NCI-H345 treated with DMSO at 0.1 percent for 48 hours (cell line): Measurements from ENCODE around the gene MEGF11.
A peak's percentile ranks its signal among the peaks of the same experiment; 100 is the strongest.

ENCODE experiments used
- DNase-seq: peaks from one replicate; lab custom pipeline; 2025; ENCODE audit not compliant: unreplicated experiment; lab: John Stamatoyannopoulos, UW

The MEGF11 gene

DNA sequence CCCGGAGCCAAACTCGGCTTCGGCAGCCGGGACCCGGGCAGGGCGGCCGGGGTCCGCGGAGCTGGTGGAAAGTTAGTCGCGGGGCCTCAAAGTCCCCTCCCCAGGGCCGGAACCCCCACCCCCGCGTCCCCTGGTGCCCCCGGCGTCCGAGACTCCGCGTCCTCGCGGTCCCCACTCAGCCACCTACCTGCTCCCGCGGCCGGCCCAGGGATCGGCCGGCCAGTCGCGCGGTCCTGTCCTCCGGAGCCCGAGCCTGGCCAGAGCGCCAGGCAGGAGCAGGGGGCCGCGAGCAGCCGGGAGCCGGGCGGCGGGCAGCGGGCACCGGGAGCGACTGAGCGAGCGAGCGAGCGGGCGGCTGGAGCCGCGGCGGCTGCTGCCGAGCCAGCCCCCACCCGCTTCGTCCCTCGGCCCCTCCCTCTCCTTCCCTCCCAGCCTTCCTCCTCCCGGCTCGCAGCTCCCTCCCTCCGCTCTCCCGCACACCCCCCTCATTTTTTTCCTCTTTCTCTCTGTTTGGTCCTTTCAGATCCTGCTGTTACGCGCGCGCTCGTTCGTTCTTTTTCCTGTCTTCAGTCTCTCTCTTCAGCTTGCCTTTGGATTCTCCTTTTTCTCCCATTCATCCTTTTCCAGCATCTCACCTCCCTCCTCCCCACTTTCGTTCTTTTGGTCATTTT is at the start of gene MEGF11:
Gene MEGF11 (minus strand): TSS at position 333 of the 671 bp plus-strand sequence. CDS start 125,347 bp downstream, outside the sequence.
- no peak for DNase-seq

DNA sequence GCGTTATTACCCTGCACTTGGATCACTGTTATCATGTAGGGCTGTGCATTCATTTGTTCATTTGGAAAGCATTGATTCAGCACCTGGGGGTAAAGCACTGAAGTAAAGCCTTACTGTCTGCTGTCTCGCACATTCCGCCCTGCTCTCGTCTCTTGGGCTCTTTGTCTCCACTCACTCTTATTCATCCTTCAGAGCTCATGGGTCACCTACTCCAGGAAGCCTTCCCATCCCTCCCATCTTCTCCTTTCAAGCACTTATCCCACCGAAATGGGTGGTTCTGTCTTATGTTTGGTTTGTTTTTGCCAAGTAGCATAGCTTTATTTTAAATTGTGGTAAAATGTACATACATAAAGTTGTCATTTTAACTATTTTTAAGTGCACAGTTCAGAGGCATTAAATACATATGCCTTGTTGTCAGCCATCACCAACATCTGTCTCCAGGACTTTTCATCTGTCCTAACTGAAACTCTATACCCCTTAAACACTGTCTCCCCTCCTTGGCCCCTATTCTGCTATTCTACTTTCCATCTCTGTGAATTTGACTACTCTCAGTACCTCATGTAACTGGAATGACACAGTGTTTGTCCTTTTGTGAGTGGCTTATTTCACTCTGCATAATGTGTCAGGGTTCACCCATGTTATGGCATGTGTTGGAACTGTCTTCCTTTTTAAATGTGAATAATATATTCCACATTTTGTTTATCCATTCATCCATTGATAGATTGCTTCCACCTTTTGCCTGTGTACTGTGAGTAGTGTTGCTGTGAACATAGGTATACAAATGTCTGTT is 49.1 kb upstream of the MEGF11 start:
- no peak for DNase-seq

DNA sequence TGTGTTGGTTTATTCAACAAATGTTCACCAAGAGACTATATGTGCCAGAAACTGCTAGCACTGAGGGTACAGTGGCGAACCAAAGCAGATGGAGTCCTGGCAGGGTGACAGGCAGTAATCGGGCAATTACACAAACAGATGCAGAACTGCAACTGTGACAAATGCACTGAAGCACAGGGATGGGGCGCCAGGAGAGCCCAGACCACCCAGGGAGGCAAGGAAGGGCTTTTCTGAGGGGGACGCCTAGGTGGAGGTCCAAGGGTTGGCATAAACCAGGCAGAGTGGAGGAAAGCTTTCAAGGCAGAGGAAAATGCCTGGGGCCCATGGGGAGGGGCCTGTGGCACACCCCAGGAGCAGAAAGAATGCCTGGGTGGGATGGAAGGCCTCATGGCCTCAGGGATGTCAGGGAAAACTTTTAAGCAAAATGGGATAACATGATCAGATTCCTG is 45.3 kb upstream of the MEGF11 start:
- DNase-seq = no peak

DNA sequence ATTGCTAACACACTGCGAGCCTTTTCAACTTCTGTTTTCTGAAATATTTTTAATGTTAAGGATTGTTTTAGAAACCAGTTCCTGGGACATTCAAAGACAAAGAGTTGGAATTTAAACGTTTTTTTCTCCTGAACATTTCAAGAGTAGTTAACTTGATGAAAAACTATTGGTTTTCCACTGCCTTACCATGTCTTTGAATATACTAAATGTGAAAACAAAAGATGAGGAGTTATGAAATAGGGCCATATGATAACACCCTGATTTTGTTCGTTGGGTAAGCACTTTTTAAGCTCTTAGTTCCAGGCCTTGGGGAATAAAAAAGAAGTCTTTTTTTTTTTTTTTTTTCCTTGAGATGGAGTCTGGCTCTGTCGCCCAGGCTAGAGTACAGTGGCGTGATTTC is 42.6 kb upstream of the MEGF11 start:
- no peak for DNase-seq

DNA sequence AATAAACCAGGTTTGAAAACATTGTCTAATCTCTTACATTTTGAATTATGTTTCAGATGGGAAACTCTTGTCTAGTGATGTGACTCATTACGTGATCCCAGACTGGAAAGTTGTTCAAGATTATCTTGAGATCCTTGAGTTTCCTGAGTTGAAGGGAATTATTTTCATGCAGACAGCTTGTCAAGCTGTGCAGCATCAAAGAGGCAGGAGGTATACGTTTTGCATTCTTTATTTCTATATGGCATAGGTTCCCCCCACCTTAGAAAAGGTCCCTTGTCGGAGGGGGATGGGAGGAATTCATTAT is 41.3 kb upstream of the MEGF11 start:
- DNase-seq = no peak

DNA sequence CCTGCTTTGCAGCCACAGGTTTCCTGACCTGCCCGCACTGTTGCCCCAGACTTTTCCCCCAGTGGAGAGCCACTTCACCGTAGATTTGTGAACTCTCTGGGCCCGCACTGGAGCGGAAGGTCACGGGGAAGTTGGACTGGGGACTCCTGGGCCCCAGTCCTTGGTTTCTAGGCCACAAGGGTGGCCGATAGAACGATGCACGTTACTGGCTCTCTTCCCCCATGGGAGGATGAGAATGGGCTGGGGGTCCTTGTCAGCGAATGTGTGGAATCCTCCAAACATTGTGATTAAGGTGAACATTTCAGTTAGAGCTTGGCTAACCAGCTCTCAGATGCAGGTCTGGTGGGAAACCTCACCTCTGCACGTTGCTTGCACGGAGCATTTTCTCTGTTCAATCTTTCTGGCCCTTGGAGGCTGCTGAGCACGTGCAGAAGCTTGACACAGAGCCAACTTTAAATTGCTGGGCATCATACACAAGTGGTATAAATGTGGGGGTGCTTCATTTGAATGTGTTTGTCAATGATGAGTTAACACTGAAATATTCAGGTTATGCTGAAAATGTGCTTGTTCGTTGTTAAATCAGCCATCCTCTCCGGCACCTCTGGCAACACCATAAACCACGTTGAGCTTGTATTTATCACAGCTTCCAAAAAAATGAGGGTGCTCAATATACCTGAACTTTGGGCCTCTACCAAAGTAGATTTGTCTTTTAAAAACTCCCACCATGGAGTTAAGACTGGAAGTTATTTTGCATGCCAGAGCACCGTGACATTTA is 40.8 kb upstream of the MEGF11 start:
- DNase-seq = no peak

DNA sequence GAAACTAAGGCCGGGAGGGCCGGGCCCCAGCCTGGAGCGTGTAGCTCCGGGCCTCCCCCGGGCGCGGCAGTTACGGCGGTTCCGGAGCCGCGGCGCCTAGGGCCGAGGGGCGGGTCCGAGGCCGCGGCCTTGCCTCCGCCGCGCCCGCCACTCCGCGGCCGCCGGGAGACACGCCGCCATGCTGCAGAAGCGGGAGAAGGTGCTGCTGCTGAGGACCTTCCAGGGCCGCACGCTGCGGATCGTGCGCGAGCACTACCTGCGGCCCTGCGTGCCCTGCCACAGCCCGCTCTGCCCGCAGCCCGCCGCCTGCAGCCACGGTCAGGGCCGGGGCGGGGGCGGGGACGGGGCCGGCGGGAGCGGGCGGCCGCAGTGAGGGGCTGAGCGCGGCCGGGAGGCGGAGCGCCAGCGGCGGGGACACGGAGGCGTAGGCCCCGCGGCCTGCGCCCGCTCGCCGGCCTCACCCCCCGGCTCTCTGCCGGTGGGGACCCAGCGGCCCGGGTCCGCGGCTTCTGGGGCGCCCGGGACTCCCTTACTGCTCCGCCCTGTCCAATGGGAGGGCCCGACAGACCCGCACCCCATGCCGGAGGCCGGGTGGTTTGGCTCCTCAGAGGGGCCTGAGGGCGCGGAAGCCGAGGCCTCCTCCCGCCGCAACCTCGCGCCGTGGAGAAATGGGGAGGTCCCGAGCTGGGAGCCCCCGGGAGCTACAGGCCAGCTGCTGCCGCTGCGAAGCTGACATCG is 40.0 kb upstream of the MEGF11 start, which contains the start of gene DIS3L:
Gene DIS3L (plus strand): TSS at position 150 of the 738 bp plus-strand sequence. CDS start 29 bp downstream, at position 179.
- peak; percentile 17 for DNase-seq

DNA sequence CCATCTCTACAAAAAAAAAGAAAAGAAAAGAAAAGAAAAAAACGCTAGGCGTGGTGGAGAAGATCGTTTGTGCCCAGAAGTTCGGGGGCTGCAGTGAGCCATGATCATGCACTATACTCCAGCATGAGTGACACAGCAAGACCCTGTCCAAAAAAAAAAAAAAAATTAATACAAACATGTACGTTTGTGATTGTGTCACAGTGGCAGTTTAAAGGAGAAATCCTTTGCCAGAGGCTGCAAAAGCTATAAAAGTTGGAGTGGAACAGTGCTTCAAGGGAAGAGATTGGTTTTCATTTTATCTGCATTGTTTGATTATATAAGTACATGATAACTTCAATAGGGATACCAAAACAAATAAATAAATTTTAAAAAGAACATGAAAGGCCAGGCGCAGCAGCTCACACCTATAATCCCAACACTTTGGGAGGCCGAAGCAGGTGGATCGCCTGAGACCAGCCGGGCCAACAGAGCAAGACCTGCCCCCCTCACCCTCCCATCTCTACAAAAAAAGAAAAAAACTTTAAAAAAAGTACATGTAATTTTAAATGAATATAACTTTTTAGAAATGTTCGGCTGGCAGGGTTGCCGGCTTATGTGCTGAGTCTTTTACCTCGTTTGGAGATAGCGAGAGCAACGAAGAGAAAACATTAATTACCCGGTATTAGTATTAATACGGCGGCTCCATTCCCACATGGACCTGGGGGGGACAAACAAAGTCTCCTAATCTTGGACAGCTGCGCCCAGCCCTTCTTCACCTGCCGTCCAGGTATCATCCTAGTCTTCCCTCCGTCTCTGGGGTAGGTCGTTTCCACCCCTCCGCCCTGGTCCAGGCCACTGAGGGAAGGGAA is 39.2 kb upstream of the MEGF11 start:
- DNase-seq = no peak

DNA sequence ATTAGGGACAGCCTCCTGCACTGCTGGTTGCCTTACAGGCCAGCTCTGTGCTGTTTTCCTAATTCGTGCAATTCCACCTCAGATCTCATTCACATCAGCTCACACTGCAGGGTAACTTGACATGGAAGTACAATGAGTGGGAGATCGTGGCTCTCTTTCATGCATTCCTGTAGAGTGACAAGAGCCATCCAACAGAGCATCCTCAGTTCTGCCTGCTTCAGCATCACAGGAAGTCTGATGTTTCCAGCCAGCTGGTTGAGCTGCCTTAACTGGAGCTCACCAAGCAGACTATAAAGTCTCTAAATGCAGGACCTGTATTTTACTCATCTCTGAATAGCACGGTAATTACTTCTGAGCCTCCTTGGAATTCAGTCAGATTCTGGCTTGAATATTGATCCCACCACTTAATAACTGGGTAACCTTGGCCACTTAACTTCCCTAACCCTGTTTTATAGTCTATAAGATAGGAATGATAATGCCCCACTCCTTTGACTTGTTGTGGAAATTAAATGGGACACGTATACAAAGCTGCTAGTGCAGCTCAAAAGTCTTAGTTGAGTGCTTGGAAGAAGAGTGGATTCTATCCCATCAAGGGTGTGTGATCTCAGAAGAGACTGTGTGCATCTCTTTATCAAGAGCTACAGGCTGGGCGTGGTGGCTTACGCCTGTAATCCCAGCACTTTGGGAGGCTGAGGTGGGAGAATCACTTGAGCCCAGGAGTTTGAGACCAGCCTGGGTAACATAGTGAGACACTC is 38.4 kb upstream of the MEGF11 start:
- DNase-seq = no peak

DNA sequence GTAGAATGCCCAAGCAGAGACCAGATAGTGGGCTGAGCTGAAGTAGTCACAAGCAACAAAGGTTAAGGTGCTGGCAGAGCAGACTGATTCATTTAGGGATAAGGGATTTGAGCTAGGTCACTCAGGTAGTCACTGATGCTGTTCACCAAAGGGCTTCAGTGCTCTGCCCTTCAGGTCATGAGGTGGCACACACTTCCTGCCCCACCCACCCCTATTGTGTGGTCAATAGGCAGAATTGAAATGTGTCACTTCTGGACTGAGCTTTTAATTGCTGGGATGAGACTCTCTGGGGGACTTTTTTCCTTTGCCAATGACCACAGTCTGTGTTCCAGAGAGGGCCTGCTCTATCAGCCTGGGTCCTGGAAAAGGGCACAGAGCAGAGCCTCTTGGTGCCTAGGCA is 37.0 kb upstream of the MEGF11 start:
- no peak for DNase-seq

DNA sequence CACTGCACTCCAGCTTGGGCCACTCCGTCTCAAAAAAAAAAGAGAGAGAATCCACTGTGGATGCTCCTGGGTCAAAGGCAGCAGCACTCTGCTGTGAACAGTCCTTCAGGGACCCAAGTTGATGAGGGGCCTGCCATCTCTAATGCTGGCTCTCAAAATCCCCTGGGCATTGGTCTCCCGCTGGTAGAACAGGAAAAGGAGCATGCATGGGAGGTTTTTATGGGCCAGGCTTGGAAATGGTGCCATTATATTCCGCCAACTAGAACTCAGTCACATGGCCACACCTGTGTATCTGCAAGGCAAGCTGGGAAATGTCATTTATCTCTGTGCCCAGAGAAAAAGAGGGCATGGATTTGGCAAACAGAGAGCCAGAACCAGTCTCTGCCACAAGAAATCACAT is 36.5 kb upstream of the MEGF11 start:
- no peak for DNase-seq

DNA sequence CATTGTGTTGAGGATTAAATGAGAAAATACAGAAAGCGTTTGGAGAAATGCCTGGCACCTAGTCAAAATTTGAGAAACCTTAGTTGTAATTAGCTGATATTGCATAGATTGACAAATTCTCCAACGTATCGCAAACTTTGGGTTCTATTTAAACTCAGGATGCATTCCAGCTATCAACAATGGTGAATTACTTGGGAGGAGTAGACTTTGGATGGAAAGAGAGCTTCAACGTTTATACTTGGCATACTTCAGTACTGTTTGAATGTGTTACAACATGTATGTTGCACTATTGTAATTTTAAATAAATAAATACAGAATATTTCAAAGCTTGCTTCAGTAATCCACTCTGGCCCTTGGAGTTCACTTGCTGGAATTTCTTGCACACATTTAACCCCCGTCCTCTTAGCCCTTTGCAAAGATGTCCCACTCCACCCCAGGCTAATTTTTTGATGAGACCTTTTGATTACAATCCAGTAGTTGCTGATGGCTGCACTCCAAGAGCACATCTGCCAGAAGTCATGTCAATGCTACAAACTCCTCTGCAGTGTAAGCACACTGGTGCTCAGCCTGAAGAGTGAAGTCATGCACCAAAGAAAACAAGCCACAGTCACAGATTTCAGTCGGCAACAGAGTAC is 35.1 kb upstream of the MEGF11 start:
- DNase-seq = no peak

DNA sequence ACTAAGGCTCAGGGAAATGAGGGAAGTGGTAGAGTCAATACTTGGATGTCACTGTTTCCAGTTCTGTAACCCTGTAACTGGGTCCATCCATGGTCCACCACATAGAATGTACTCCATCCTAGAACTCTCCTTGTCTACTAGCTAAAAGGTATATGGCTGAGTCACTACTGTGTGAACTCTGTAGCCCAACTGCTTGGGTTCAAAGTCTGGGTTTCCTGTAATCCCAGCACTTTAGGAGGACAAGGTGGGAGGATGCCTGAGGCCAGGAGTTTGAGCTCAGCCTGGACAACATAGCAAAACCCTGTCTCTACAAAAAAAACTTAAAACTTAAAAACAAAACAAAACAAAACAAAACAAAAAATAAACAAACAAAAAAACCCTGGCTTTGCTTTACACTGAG is 34.5 kb upstream of the MEGF11 start:
- DNase-seq = no peak

DNA sequence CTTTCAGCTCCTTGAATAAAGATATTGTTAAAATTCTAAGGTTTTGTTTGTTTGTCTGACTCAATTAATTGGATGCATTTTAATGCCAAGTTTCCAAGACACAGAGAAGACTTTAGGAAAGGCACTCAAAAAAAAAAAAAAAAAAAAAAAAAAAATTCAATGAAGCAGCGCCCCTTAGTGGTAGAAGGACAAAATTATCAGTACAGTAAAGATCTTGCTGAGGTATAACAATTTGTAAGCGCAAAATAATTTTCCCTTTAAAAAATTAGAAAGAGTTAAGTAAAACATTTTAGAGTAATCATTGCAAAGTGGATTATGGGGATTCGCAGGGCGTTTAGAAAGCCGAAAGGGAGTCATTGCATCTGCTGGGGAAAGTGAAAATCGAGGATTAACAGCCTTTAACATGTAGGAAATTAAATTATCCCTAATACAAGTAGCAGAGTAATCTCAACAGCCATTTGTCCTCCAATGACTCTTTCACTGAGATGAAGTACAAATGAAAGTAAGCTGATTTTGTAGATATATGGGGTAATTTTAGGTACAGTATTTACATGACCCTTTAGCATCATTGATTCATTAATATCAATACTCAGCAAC is 34.0 kb upstream of the MEGF11 start:
- no peak for DNase-seq

DNA sequence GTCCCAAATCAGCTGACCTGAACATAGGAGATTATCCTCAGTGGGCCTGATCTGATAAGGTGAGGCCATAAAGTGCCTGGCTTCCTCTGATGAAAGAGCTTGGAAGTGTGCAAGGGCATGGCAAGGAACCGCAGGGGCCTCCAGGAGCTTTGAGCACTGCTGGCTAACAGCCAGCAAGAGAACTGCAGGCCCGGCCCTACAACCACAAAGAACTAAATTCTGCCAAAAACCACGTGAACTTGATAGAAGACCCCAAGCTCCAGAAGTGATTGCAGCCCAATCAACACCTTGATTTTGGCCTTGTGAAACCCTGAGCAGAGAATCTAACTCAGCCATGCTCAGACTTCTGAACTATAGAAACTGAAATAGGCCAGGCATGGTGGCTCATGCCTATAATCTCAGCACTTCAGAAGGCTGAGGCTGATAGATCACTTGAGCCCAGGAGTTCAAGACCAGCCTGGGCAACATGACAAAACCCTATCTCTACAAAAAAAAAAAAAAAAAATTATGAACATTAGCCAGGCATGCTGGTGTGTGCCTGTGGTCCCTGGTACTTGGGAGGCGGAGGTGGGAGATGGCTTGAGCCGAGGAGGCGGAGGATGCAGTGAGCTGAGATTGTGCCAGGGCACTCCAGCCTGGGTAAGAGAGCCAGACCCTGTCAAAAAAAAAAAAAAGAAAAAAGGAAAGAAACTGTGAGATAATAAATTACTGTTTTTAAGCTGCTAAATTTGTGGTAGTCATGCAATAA is 32.2 kb upstream of the MEGF11 start:
- DNase-seq = no peak

DNA sequence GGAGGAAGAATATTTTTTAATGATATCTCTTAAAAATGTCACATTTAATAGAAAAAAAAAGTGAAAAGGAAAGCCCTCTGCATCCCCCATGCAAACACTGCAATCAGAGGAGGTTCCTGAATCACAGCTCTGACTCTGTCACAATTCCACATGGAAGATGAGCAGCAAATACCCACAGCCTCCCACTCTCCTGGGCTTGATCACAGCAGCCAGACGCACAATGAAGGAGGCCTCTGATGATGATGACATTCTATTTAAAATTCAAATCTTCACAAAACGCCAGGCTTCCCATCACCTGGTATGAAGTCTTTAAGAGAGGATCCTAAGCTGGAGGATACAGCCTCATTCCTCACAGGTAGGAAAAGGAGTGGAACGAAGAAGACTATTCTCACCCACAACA is 30.7 kb upstream of the MEGF11 start:
- DNase-seq = no peak

DNA sequence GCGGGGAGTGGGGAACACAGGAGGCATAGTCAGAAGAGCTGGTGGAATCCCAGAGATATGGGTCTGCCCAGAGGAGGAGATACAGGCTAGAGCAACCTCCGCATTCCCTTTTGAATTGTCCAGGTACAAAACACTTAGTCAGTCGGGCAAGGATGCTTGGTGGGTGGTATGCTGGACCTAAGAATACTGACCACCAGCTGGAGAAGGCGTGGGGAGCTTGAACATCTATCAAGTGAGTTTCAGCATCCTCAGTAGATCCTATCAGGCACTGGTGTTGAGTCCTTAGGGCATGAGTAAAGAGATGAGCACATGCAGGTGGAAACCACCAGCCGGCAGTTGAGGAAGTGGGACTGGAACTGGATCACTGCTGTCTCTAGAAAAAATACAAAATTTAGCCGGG is 25.1 kb upstream of the MEGF11 start:
- DNase-seq = no peak

DNA sequence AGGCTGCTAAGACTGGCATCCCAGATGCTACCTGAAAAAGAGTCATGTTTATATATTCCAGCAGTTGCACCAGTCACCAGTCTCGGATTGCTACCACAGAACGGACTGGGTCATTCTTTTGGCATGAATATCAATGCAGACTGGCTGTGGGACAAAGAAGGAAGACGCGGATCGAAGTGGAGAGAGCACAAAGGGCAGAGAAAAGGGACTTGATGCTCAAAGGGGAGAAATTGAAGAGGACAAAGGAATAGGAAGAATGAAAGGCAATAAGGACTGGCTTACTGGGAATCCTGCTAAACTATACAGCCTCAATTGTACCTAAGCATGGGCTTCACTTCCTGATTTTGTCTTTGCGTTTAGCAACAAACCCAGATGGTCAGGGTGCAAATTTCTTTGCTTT is 24.5 kb upstream of the MEGF11 start:
- no peak for DNase-seq
